ENCODE results near the gene PRCD. TPM values are rescaled to one million over a fixed set of nuclear protein-coding genes. Genes with fewer than 3 reads are reported as not detected.

Gene PRCD
- total RNA-seq, 1 donor from 2014 or later = not detected

GRCh38 chr17:76572201-76572910 is 32.5 kb downstream of the PRCD start:
- intact Hi-C loops (cut with micrococcal nuclease) = no loop called here
- no peaks in the 10 kb centered on the region for H3K36me3 Mint-ChIP-seq (ENCODE audit: low read depth)
- no peak for DNase-seq (ENCODE audit: low spot score)
- no peak overlapping the region for H3K4me3 Mint-ChIP-seq
- H3K27ac Mint-ChIP-seq = no peak overlapping the region
- H3K9me3 Mint-ChIP-seq = no peaks in the 10 kb centered on the region
- peaks cover 4% of the 10 kb centered on the region for H3K27me3 Mint-ChIP-seq (ENCODE audit: insufficient read depth)
- H3K4me1 Mint-ChIP-seq (ENCODE audit: low read depth) = peaks cover 6% of the 10 kb centered on the region

- Mint-ChIP-seq H3K9me3 (no peaks in the 10 kb centered on the region), H3K36me3 (ENCODE audit: low read depth) (no peaks in the 10 kb centered on the region), H3K4me1 (ENCODE audit: low read depth) (peaks cover 6% of the 10 kb centered on the region), H3K27ac (no peak overlapping the region), H3K4me3 (no peak overlapping the region), H3K27me3 (ENCODE audit: insufficient read depth) (peaks cover 4% of the 10 kb centered on the region)
- intact Hi-C loops (cut with micrococcal nuclease) = no loop called here
- DNase-seq (ENCODE audit: low spot score) = no peak
Observed at GRCh38 chr17:76573096-76573495, 33.3 kb downstream of the PRCD start.

DNA sequence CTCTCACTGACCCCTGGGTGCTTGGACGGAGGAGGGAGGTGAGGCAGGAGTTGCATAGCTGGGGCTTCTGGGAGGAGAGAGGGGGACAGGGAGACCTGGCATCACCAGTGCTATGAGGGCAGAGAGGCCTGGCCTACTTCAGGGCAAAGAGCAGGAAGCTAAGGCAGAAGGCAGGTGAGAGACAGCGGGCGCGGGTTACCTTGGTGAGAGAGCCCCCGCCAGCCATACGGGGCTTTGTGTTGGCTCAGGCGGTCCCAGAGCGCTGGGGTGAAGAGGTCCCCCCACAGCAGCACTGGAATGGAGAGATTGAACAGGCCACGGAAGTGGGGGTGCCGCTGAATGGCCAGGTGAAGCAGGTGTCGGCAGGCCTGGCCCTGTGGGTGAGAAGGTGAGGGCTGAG is 34.3 kb downstream of the PRCD start:
- H3K36me3 Mint-ChIP-seq (ENCODE audit: low read depth) = no peaks in the 10 kb centered on the region
- H3K9me3 Mint-ChIP-seq = no peaks in the 10 kb centered on the region
- peaks cover 4% of the 10 kb centered on the region for H3K27me3 Mint-ChIP-seq (ENCODE audit: insufficient read depth)

GRCh38 chr17:76575570-76575969 is 35.7 kb downstream of the PRCD start:
- Mint-ChIP-seq H3K27me3 (ENCODE audit: insufficient read depth) (peaks cover 4% of the 10 kb centered on the region), H3K4me1 (ENCODE audit: low read depth) (no peaks in the 10 kb centered on the region), H3K27ac (no peak overlapping the region), H3K4me3 (no peak overlapping the region), H3K9me3 (no peaks in the 10 kb centered on the region), H3K36me3 (ENCODE audit: low read depth) (no peaks in the 10 kb centered on the region)
- intact Hi-C loops (cut with micrococcal nuclease) = no loop called here
- no peak for DNase-seq (ENCODE audit: low spot score)

More for the DNA sequence above, 34.3 kb downstream of the PRCD start:
- Mint-ChIP-seq H3K4me1 (ENCODE audit: low read depth) (no peaks in the 10 kb centered on the region), H3K27ac (no peak overlapping the region), H3K4me3 (no peak overlapping the region)
- no peak for DNase-seq (ENCODE audit: low spot score)
- intact Hi-C loops (cut with micrococcal nuclease) = no loop called here

DNA sequence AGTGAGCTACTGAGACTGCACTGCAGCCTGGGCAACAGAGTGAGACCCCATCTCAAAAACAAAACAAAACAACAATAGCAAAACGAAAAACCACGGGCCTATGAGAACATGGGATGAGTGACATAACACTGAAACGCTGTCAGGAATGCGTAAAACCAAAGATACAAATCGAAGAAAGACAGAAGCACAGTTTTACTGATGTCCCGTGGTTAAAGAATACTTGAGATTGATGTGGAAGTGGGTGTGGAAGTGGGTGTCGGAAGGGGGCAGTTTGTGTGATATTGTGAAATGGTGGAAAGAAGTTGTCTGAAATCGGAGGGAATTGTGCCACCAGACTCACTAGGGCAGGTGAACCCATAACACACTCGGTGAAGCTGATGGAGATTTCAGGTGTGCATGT is 36.3 kb downstream of the PRCD start:
- intact Hi-C loops (cut with micrococcal nuclease) = no loop called here
- no peak overlapping the region for H3K27ac Mint-ChIP-seq
- H3K4me1 Mint-ChIP-seq (ENCODE audit: low read depth) = no peaks in the 10 kb centered on the region
- no peaks in the 10 kb centered on the region for H3K9me3 Mint-ChIP-seq
- H3K27me3 Mint-ChIP-seq (ENCODE audit: insufficient read depth) = peaks cover 7% of the 10 kb centered on the region
- DNase-seq (ENCODE audit: low spot score) = no peak
- H3K4me3 Mint-ChIP-seq = no peak overlapping the region
- no peaks in the 10 kb centered on the region for H3K36me3 Mint-ChIP-seq (ENCODE audit: low read depth)

DNA sequence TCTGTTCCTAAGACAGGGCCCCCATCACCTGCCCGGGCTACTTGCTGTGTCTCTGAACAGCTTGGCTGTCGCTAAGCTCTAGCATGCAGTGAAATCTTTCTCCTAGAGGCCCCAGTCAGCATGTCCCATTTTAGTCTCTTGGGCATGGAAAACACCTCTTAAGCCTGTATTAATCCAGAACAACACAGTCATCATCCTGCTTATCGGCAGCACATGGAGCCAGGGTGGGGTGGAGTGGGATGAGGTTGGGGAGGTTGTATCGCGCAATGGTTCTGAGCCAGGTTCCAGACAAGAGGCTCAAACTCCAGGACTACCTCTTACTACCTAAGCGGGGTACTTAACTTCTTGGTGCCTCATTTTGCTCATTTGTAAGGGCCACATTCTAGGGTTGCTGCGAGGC is 38.0 kb downstream of the PRCD start:
- intact Hi-C loops (cut with micrococcal nuclease) = no loop called here
- Mint-ChIP-seq H3K27ac (no peak overlapping the region), H3K4me1 (ENCODE audit: low read depth) (no peaks in the 10 kb centered on the region), H3K36me3 (ENCODE audit: low read depth) (no peaks in the 10 kb centered on the region), H3K9me3 (no peaks in the 10 kb centered on the region), H3K27me3 (ENCODE audit: insufficient read depth) (peaks cover 20% of the 10 kb centered on the region), H3K4me3 (no peak overlapping the region)
- DNase-seq (ENCODE audit: low spot score) = no peak

DNA sequence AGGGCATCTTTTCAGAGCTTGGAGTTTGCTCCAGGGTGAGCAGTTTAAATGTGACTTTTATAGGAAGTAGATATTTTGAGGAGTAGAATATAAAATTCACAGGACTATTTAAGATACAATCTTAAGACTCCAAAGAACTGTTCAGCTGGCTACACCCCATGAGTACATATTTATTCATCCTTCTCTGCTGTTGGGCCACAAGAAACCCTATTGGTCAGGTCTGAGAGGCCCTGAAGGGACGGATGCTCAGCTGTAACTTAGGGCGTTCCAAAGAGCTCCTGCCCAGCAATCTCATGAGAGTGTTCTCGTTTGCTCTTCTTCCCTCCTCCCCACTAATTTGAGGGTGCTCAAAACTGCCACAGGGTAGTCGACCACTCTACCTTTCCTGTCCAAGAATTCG is 38.5 kb downstream of the PRCD start:
- H3K4me3 Mint-ChIP-seq = no peak overlapping the region
- intact Hi-C loops (cut with micrococcal nuclease) = no loop called here
- no peak overlapping the region for H3K27ac Mint-ChIP-seq
- no peaks in the 10 kb centered on the region for H3K9me3 Mint-ChIP-seq
- H3K4me1 Mint-ChIP-seq (ENCODE audit: low read depth) = no peaks in the 10 kb centered on the region
- peaks cover 25% of the 10 kb centered on the region for H3K27me3 Mint-ChIP-seq (ENCODE audit: insufficient read depth)
- no peaks in the 10 kb centered on the region for H3K36me3 Mint-ChIP-seq (ENCODE audit: low read depth)
- DNase-seq (ENCODE audit: low spot score) = no peak

DNA sequence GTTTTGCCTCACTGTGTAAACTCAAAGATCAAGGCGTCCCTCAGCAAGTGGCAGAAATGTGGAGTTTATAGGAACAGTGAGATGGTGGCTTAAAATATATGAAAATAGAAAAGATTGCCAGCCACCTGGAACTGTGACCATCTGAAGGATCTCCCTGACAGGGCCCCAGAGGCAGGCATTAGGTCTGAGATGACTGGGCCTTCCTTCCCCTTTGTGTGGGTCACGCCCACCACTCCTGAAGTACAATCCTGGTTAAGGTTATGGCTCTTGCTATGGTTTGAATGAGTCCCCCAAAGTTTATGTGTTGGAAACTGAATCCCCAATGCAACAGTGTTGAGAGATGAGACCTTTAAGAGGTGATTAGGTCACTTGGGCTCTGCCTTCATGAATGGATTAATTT is 39.4 kb downstream of the PRCD start:
- Mint-ChIP-seq H3K36me3 (ENCODE audit: low read depth) (no peaks in the 10 kb centered on the region), H3K27me3 (ENCODE audit: insufficient read depth) (peaks cover 34% of the 10 kb centered on the region), H3K4me3 (no peak overlapping the region), H3K9me3 (no peaks in the 10 kb centered on the region), H3K4me1 (ENCODE audit: low read depth) (no peaks in the 10 kb centered on the region), H3K27ac (no peak overlapping the region)
- DNase-seq (ENCODE audit: low spot score) = no peak
- intact Hi-C loops (cut with micrococcal nuclease) = no loop called here

GRCh38 chr17:76581515-76581914 is 41.7 kb downstream of the PRCD start:
- H3K27ac Mint-ChIP-seq = no peak overlapping the region
- no peaks in the 10 kb centered on the region for H3K9me3 Mint-ChIP-seq
- H3K4me3 Mint-ChIP-seq = no peak overlapping the region
- H3K36me3 Mint-ChIP-seq (ENCODE audit: low read depth) = no peaks in the 10 kb centered on the region
- peaks cover 44% of the 10 kb centered on the region for H3K27me3 Mint-ChIP-seq (ENCODE audit: insufficient read depth)
- H3K4me1 Mint-ChIP-seq (ENCODE audit: low read depth) = no peaks in the 10 kb centered on the region
- intact Hi-C loops (cut with micrococcal nuclease) = no loop called here
- DNase-seq (ENCODE audit: low spot score) = no peak

GRCh38 chr17:76582660-76583059 is 42.8 kb downstream of the PRCD start:
- intact Hi-C loops (cut with micrococcal nuclease) = no loop called here
- peaks cover 55% of the 10 kb centered on the region for H3K27me3 Mint-ChIP-seq (ENCODE audit: insufficient read depth)

GRCh38 chr17:76584427-76585032 is 44.7 kb downstream of the PRCD start:
- intact Hi-C loops (cut with micrococcal nuclease) = loop anchor here (2.0 kb wide), 1 partner anchor 62 kb away; no protein-coding TSS in a partner anchor
- H3K27ac Mint-ChIP-seq = no peak overlapping the region
- H3K4me3 Mint-ChIP-seq = peak overlapping the region; percentile 63
- H3K4me1 Mint-ChIP-seq (ENCODE audit: low read depth) = peaks cover 4% of the 10 kb centered on the region
- H3K9me3 Mint-ChIP-seq = no peaks in the 10 kb centered on the region
- H3K36me3 Mint-ChIP-seq (ENCODE audit: low read depth) = no peaks in the 10 kb centered on the region
- DNase-seq (ENCODE audit: low spot score) = no peak
- H3K27me3 Mint-ChIP-seq (ENCODE audit: insufficient read depth) = peaks cover 74% of the 10 kb centered on the region

More at GRCh38 chr17:76582660-76583059, 42.8 kb downstream of the PRCD start:
- no peak for DNase-seq (ENCODE audit: low spot score)
- no peaks in the 10 kb centered on the region for H3K4me1 Mint-ChIP-seq (ENCODE audit: low read depth)
- H3K36me3 Mint-ChIP-seq (ENCODE audit: low read depth) = no peaks in the 10 kb centered on the region
- H3K9me3 Mint-ChIP-seq = no peaks in the 10 kb centered on the region
- H3K4me3 Mint-ChIP-seq = no peak overlapping the region
- no peak overlapping the region for H3K27ac Mint-ChIP-seq

DNA sequence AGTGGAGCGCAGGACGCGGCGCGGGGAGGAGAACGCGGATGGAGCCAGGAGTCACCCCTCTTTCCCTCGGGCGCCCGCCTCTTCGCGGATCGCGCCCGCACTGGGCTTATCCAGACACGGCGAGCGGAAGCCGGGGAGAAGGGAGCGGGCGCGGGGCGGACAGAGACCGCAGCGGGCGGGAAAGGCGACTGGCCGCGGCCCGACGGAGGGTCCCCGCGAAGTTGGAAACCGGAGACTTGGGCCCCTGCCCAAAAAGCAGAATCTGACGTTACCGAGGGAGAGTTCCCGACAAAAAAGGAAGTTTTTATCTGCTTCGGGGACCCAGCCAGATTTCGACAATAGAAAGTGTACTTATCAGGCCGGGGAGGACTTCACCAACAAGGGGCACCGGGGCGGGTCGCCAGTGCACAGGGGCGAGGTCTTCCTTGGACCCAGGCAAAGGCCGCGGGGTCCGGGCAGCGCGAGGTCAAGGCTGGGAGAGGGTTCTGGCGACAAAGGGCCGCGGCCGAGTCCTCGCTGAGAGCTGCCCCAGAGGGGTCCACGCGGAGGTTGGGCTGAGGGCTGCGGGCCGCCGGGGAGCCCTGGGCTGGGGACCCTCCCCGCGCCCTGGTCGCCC is 45.3 kb downstream of the PRCD start:
- no peaks in the 10 kb centered on the region for H3K9me3 Mint-ChIP-seq
- H3K27me3 Mint-ChIP-seq (ENCODE audit: insufficient read depth) = peaks cover 79% of the 10 kb centered on the region
- peak overlapping the region; percentile 63 for H3K4me3 Mint-ChIP-seq
- H3K27ac Mint-ChIP-seq = no peak overlapping the region
- DNase-seq (ENCODE audit: low spot score) = no peak
- peaks cover 5% of the 10 kb centered on the region for H3K4me1 Mint-ChIP-seq (ENCODE audit: low read depth)
- intact Hi-C loops (cut with micrococcal nuclease) = loop anchor here (2.0 kb wide), 1 partner anchor 62 kb away; no protein-coding TSS in a partner anchor
- no peaks in the 10 kb centered on the region for H3K36me3 Mint-ChIP-seq (ENCODE audit: low read depth)

Measured in activated T-helper 1 cell treated with anti-CD3 and anti-CD28 coated beads, Interleukin-12 subunit alpha, Interleukin-12 subunit beta, Interleukin-2, Interleukin-4 antibody, amounts not matched to agents 30 ng/mL and 10 ng/mL and 1 ng/mL, durations not matched to agents 14 hours and 24 hours and 36 hours (primary cell).